DND-41 (cell line): Measurements from ENCODE around the gene SLC35B1.

Experiments
- EZH2 ChIP-seq: IDR thresholded peaks from 3 replicates; pipeline ENCODE4 v1.6.1; 2012; ENCODE audit warnings: borderline replicate concordance, low read depth, mild to moderate bottlenecking, moderate library complexity, low read length, inconsistent platforms; ENCODE audit not compliant: severe bottlenecking
- TF ChIP-seq, protein P1 (sequence below): IDR thresholded peaks from 2 replicates; pipeline ENCODE4 v1.5.1; 2012; ENCODE audit warnings: borderline replicate concordance, low read length, moderate library complexity, mild to moderate bottlenecking; ENCODE audit not compliant: poor library complexity, severe bottlenecking; ENCODE audit errors: extremely low read depth

DNA sequence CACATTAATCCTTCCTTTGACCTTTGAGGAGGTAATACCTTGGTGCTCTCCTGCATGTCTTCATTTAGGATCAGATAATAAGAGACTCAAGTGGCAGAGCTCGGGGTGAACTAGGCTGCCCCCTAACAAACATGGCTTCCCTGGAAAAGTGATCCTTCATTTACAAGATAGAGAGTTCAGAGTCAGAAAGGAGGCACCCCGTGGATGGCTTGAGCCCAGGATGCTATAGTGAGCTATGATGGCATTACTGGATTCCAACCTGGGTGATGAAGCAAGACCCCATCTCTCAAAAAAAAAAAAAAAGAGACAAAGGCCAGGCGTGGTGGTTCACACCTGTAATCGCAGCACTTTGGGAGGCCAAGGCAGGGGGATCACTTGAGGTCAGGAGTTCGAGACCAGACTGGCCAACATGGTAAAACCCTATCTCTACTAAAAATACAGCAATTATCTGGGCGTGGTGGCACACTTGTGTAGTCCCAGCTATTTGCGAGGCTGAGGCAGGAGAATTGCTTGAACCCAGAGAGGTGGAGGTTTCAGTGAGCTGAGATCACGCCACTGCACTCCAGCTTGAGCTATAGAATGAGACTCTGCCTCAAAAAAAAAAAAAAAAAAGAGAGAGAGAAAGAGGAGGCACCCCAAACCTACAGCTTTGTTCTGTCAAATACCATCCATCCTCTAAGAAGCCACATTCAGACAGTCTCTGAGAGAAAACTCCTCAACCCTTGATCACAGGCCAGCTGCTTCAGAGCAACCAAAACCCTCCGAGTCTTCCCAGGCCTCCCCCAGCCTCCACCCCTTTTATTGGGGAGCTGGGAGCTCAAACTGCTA, 48.8 kb upstream of the SLC35B1 start:
- TF ChIP-seq, protein P1, sequence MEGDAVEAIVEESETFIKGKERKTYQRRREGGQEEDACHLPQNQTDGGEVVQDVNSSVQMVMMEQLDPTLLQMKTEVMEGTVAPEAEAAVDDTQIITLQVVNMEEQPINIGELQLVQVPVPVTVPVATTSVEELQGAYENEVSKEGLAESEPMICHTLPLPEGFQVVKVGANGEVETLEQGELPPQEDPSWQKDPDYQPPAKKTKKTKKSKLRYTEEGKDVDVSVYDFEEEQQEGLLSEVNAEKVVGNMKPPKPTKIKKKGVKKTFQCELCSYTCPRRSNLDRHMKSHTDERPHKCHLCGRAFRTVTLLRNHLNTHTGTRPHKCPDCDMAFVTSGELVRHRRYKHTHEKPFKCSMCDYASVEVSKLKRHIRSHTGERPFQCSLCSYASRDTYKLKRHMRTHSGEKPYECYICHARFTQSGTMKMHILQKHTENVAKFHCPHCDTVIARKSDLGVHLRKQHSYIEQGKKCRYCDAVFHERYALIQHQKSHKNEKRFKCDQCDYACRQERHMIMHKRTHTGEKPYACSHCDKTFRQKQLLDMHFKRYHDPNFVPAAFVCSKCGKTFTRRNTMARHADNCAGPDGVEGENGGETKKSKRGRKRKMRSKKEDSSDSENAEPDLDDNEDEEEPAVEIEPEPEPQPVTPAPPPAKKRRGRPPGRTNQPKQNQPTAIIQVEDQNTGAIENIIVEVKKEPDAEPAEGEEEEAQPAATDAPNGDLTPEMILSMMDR, result no peak
- TF ChIP-seq EZH2, result no peak
